Osteocyte (in vitro differentiated cells): ENCODE results near the gene XPO4. TPM values are rescaled to one million over a fixed set of nuclear protein-coding genes. Genes with fewer than 3 reads are reported as not detected.

Source experiments
- DNase-seq: peaks from one replicate; pipeline ENCODE4 v3.0.0; 2021; ENCODE audit warnings: mixed read lengths; ENCODE audit not compliant: unreplicated experiment; ENCODE audit errors: extremely low spot score
- H3K27ac Mint-ChIP-seq: one replicate; pipeline ENCODE4 v1.8.0; 2021; ENCODE audit warnings: mild to moderate bottlenecking, mixed read lengths; ENCODE audit not compliant: unreplicated experiment
- H3K27me3 Mint-ChIP-seq: one replicate; pipeline ENCODE4 v1.8.0; 2021; ENCODE audit warnings: mixed read lengths; ENCODE audit not compliant: unreplicated experiment
- H3K36me3 Mint-ChIP-seq: one replicate; pipeline ENCODE4 v1.8.0; 2021; ENCODE audit warnings: mixed read lengths; ENCODE audit not compliant: unreplicated experiment
- H3K4me1 Mint-ChIP-seq: one replicate; pipeline ENCODE4 v1.8.0; 2021; ENCODE audit warnings: mixed read lengths; ENCODE audit not compliant: unreplicated experiment
- H3K4me3 Mint-ChIP-seq: one replicate; pipeline ENCODE4 v1.8.0; 2021; ENCODE audit warnings: mild to moderate bottlenecking, moderate library complexity, mixed read lengths; ENCODE audit not compliant: unreplicated experiment
- H3K9me3 Mint-ChIP-seq: one replicate; pipeline ENCODE4 v1.8.0; 2021; ENCODE audit warnings: mixed read lengths; ENCODE audit not compliant: unreplicated experiment
- total RNA-seq: library from RNA; stranded (reverse); gene quantifications from 2 replicates; pipeline ENCODE4 v1.2.1, GENCODE V29; 2021
- TF ChIP-seq, protein P1 (sequence below): fragments of 200-600 bp; sonication (generic); IDR thresholded peaks from 2 replicates; pipeline ENCODE4 v1.5.0; 2021; ENCODE audit warnings: antibody characterized with exemption, mild to moderate bottlenecking, moderate library complexity

The XPO4 gene
- total RNA-seq, 1 donor from 2014 or later: 13.9 TPM

DNA sequence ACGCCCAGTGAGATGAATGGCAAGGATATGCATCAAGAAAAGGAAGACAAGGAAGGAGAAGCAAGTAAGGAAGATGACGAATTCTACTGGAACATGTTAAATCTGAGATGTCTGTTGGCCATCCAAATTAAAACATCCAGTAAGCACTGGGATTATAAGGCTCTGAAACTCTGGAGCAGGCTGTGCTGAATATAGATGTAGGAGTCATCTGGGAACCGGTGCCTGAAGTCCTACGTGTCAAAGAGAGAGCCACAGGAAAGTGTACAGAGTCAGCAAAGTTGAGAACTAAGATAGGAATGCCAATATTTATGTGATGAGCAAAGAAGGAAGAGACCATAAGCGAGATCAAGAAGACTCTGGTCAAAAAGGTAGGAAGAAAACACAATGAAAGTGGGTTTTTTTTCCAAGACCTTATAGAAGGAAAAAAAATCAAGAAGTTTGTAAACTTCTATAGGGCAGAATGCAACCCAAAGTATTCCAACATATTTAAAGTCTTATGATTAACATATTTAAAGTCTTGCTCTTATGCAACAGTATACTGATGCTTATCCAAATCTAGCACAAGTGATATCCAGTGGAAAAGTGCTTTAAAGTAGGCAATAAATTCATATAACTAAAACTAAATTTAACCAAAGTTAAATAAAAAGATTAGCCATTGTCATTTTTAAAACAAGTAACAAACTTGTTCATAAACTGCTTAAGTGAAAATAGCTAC, 77.6 kb downstream of the XPO4 start:
- Mint-ChIP-seq H3K27me3 (no peaks in the 10 kb centered on the region), H3K4me1 (peaks cover 20% of the 10 kb centered on the region), H3K4me3 (no peak overlapping the region), H3K9me3 (no peaks in the 10 kb centered on the region), H3K36me3 (peaks cover 10% of the 10 kb centered on the region), H3K27ac (no peak overlapping the region)
- no peak for DNase-seq
- TF ChIP-seq, protein P1, sequence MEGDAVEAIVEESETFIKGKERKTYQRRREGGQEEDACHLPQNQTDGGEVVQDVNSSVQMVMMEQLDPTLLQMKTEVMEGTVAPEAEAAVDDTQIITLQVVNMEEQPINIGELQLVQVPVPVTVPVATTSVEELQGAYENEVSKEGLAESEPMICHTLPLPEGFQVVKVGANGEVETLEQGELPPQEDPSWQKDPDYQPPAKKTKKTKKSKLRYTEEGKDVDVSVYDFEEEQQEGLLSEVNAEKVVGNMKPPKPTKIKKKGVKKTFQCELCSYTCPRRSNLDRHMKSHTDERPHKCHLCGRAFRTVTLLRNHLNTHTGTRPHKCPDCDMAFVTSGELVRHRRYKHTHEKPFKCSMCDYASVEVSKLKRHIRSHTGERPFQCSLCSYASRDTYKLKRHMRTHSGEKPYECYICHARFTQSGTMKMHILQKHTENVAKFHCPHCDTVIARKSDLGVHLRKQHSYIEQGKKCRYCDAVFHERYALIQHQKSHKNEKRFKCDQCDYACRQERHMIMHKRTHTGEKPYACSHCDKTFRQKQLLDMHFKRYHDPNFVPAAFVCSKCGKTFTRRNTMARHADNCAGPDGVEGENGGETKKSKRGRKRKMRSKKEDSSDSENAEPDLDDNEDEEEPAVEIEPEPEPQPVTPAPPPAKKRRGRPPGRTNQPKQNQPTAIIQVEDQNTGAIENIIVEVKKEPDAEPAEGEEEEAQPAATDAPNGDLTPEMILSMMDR: no peak

DNA sequence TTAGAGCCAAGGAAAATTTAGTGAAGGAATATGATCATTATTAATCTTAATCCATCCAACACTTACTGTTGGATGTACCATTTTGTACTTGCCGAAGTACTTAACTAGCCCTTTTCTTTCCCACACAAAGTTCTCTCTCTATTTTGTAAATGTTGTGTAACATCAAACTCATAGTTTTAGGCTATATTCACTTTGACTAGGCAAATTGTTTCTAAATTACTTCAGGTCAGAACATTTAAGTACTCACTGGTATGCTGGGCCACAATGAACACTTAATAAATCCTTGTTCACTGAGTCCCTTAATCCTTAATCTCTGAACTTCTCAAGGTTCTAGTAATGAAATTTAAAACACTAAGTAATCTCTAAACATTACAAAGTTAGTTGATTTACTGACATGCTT, 79.5 kb downstream of the XPO4 start:
- Mint-ChIP-seq H3K4me3 (no peak overlapping the region), H3K4me1 (peaks cover 13% of the 10 kb centered on the region), H3K9me3 (no peaks in the 10 kb centered on the region), H3K27me3 (no peaks in the 10 kb centered on the region), H3K27ac (no peak overlapping the region), H3K36me3 (peaks cover 15% of the 10 kb centered on the region)
- TF ChIP-seq, protein P1: no peak
- DNase-seq: no peak

DNA sequence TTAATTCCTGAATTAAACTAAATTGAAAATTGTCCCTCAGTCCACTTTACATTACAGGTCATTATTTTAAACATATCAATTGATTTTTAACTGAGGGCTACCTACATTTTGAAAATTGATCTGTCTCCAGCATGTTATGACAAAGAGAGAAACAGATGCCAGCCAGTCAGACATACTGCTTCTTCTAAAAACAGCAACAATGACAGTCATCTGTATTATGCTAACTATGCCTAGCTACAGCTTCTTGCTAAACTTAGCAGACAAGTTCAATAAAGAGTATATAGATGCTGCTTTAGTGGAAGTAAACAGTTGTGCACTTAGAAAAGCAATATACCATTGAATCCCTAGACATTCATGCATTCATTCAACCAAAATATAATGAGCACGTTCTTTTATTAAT, 80.1 kb downstream of the XPO4 start:
- Mint-ChIP-seq H3K27me3 (no peaks in the 10 kb centered on the region), H3K27ac (no peak overlapping the region), H3K9me3 (no peaks in the 10 kb centered on the region), H3K4me1 (peaks cover 9% of the 10 kb centered on the region), H3K4me3 (no peak overlapping the region), H3K36me3 (peaks cover 17% of the 10 kb centered on the region)
- TF ChIP-seq, protein P1: no peak
- DNase-seq: no peak

DNA sequence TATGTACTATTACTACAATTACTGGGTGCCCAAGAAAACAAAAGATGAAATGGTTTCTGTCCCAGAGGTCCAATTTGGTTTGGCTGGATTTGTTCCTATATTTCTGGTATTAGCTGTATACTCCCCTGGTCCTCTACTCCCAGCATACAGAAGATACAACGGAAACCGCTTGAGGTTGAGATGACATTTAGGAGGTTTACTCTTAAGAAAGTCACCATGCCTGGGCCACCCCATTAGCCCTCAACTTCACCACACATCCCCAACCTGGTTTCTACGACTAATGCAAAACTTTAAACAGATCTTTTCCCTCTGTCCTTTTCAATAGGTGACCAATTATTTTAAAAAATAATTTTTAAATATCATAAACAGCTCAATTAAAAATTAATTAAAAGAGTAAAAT, 82.8 kb downstream of the XPO4 start:
- Mint-ChIP-seq H3K4me1 (peaks cover 15% of the 10 kb centered on the region), H3K4me3 (no peak overlapping the region), H3K27ac (no peak overlapping the region), H3K36me3 (peaks cover 15% of the 10 kb centered on the region), H3K9me3 (no peaks in the 10 kb centered on the region), H3K27me3 (no peaks in the 10 kb centered on the region)
- no peak for DNase-seq
- TF ChIP-seq, protein P1: no peak

DNA sequence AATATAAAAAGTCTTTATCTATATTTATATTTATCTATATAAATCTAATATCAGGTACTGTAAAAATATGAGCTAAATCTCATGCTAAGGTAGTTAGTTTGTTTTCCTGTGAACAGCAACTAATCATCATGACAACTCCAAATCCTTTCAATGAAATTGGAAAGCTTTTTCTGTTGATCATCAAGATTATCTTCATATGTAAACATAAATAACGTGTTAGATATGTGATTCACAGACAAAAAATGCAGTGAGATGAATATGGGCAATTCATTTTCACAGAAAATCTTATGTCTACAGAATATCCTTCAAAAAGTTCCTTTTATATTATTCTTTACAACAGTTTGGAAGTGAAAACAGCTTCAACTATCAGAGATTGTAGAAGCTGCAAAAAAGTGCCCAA, 87.1 kb downstream of the XPO4 start:
- no peaks in the 10 kb centered on the region for H3K27me3 Mint-ChIP-seq
- no peak overlapping the region for H3K27ac Mint-ChIP-seq
- DNase-seq: no peak
- H3K4me3 Mint-ChIP-seq: no peak overlapping the region
- H3K4me1 Mint-ChIP-seq: peaks cover 45% of the 10 kb centered on the region
- TF ChIP-seq, protein P1: no peak
- peaks cover 15% of the 10 kb centered on the region for H3K36me3 Mint-ChIP-seq
- no peaks in the 10 kb centered on the region for H3K9me3 Mint-ChIP-seq
